H1 (cell line): Measurements from ENCODE around the gene CYP11A1. TPM values are rescaled to one million over a fixed set of nuclear protein-coding genes. Genes with fewer than 3 reads are reported as not detected.
A peak's percentile ranks its signal among the peaks of the same experiment; 100 is the strongest.

Experiments
- JUN ChIP-seq: IDR thresholded peaks from 2 replicates; pipeline ENCODE4 v1.6.1; 2011; ENCODE audit warnings: low read depth, mild to moderate bottlenecking, improper control_type of control experiment, low read length
- NANOG ChIP-seq: IDR thresholded peaks from 2 replicates; pipeline ENCODE4 v1.6.1; 2011; ENCODE audit warnings: low read length, low read depth, mild to moderate bottlenecking, inconsistent platforms; ENCODE audit not compliant: insufficient read depth, poor library complexity, severe bottlenecking
- SIN3A ChIP-seq, 2 experiments: IDR thresholded peaks in 1 of 2; conservative IDR thresholded peaks in 1 of 2; 2 replicates each; pipeline ENCODE4 v1.6.1; 2011 to 2012; ENCODE audit warnings: low read length in 2 of 2, improper control_type of control experiment in 1 of 2, low read depth in 1 of 2, mild to moderate bottlenecking in 1 of 2
- polyA plus RNA-seq, 7 experiments: library from polyadenylated mRNA; depleted of rRNA in 3 of 7; stranded (reverse) in 5 of 7; unstranded in 2 of 7; fragments of >200 nt in 5 of 7; fragments of 200-250 nt in 2 of 7; gene quantifications; 1 replicate in 5 of 7; 2 replicates in 1 of 7; 4 replicates in 1 of 7; pipeline versions ENCODE4 v1.2.1 to v1.2.3, GENCODE V29; 2011 to 2013; ENCODE audit warnings: missing spikeins in 2 of 7, mixed read lengths in 2 of 7
- total RNA-seq: library from RNA; stranded (reverse); fragmentation: NEBNext Ultra II Directional; extraction: Animal tissue kit (Norgen Biotek cat#: 25700); gene quantifications from 2 replicates; pipeline ENCODE4 v1.2.1, GENCODE V29; 2021
- TF ChIP-seq, protein P1 (sequence below): IDR thresholded peaks from 2 replicates; pipeline ENCODE4 v1.6.1; 2012; ENCODE audit warnings: inconsistent platforms

CYP11A1 gene
- total and polyA plus RNA-seq, 2 of the 8 experiments (the other 6 are each of a cell fraction or from before 2014, with no cell fraction given), result 1.9 to 7.2 TPM

DNA sequence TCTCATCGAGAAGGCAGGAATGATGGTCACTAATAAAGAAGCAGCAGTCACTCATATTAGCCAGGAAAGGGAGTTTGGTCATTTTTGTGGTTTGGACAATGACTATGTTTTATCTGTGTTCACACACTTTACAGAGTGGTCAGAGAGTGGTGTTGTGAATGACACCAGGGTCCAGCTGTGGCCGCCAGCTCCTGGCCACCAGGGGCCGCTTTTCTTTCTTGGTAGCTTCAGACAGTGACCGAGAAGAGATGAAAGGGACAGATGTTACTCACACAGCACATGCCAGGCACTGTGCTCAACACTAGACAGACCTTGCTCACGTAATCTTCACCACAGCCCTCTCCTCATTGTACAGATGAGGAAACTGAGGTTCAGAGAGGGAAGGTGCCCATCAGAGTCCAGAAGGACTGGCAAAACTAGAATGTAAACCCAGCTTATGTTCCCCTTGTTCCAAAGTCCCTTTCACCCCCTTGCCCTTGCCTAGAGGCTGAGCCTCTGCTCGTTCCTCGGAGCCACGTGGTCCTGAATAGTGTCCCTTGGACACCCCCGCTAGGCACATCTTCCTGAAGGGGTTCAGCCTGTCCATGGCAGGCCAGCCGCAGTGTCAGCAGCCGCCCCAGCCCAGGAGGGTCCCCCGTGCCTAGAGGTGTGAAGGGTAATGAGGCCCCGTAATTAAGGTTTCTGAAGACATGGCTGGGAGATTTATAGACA lies 55.6 kb downstream of the CYP11A1 start (continued):
- TF ChIP-seq, protein P1, sequence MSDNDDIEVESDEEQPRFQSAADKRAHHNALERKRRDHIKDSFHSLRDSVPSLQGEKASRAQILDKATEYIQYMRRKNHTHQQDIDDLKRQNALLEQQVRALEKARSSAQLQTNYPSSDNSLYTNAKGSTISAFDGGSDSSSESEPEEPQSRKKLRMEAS, result 0 out of 2 replicates have a peak, but pooled peaks have one; percentile 10
- TF ChIP-seq JUN (no peak), SIN3A (conservative IDR thresholded peaks at IDR 0.05 in 1 of 2, IDR thresholded peaks at IDR 0.05 in 1 of 2; ENCODE audit: low read depth in 1 of 2, low read length in 2 of 2) (0 out of 4 replicates have a peak, but pooled peaks of 1 of the 2 experiments have one; percentile 32), NANOG (no peak)
